ENCODE data around the gene ATXN3.
"Not testable (repeated sequence)": the region's sequence is repeated elsewhere in the genome, so short reads cannot be mapped to it uniquely, and the experiment has no call there.

Gene ATXN3

GRCh38 chr14:92058006-92058917 lies 48.1 kb downstream of the ATXN3 start:
- ChIA-PET CTCF (interaction anchor here (0.5 to 0.8 kb wide), 2 partner anchors 41 to 658 kb away, joined by 4 to 7 read pairs; no protein-coding TSS in a partner anchor), POLR2A (no interaction called here)
- Histone ChIP-seq H3K36me3 (ENCODE audit: control insufficient read depth in 2 of 2, insufficient read depth in 1 of 2, low read length in 2 of 2) (peaks cover 0 to 2% of the 10 kb centered on the region in 2 experiments), H3K27ac (ENCODE audit: extremely low read depth, low read depth, low read length) (no peak overlapping the region), H3K4me1 (ENCODE audit: control insufficient read depth, insufficient read depth, low read length) (no peaks in the 10 kb centered on the region), H3K9me3 (ENCODE audit: control insufficient read depth, insufficient read depth, low read depth, low read length) (no peaks in the 10 kb centered on the region), H3K4me3 (ENCODE audit: low read depth, low read length) (no peak overlapping the region)
- TF ChIP-seq ZNF677 (tag by site-specific recombination; IDR thresholded peaks at IDR 0.05): no peak
- no peak for TF ChIP-seq ZNF624 (tag by site-specific recombination; IDR thresholded peaks at IDR 0.05)
- TF ChIP-seq ZNF548 (tag by site-specific recombination; IDR thresholded peaks at IDR 0.05): no peak
- TF ChIP-seq ZNF121 (tag by site-specific recombination; IDR thresholded peaks at IDR 0.05): no peak
- TF ChIP-seq GLIS1 (tag by site-specific recombination; IDR thresholded peaks at IDR 0.05): no peak
- TF ChIP-seq KLF1 (tag by site-specific recombination; IDR thresholded peaks at IDR 0.05): no peak
- TF ChIP-seq ZNF292 (tag by site-specific recombination; IDR thresholded peaks at IDR 0.05; ENCODE audit: borderline replicate concordance, low read depth): no peak
- no peak for TF ChIP-seq ZNF311 (tag by site-specific recombination; IDR thresholded peaks at IDR 0.05; ENCODE audit: borderline replicate concordance)
- TF ChIP-seq ZNF202 (tag by site-specific recombination; IDR thresholded peaks at IDR 0.05; ENCODE audit: borderline replicate concordance): no peak

DNA sequence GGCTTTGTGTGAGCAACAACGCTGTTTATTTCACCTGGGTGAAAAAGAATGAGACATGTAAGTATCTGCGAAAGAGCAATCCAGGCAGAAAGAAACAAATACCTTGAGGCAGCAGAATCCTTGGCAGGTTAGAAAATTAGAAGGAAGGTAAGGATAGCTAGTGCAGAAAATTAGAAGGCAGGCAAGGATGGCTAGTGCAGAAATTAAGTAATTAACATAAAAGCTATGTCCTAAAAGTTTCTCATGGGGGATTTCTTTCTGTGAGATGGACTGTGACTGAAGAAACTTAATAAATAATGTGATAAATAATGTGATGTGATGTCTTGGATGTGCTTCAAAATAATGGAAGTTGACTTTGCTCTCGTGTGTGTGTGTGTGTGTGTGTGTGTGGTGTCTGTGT lies 56.6 kb downstream of the ATXN3 start:
- no peaks in the 10 kb centered on the region for H3K9me3 ChIP-seq (ENCODE audit: control insufficient read depth, insufficient read depth, low read depth, low read length)
- no peaks in the 10 kb centered on the region; a peak in 1 of 3 replicates for H3K36me3 ChIP-seq (ENCODE audit: control insufficient read depth in 2 of 2, insufficient read depth in 1 of 2, low read length in 2 of 2)
- H3K27ac ChIP-seq (ENCODE audit: extremely low read depth, low read depth, low read length): no peak overlapping the region
- H3K4me3 ChIP-seq (ENCODE audit: low read depth, low read length): no peak overlapping the region
- no peak for TF ChIP-seq GLIS1 (tag by site-specific recombination; IDR thresholded peaks at IDR 0.05)
- TF ChIP-seq, protein P1, sequence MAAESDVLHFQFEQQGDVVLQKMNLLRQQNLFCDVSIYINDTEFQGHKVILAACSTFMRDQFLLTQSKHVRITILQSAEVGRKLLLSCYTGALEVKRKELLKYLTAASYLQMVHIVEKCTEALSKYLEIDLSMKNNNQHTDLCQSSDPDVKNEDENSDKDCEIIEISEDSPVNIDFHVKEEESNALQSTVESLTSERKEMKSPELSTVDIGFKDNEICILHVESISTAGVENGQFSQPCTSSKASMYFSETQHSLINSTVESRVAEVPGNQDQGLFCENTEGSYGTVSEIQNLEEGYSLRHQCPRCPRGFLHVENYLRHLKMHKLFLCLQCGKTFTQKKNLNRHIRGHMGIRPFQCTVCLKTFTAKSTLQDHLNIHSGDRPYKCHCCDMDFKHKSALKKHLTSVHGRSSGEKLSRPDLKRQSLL (tag by site-specific recombination; IDR thresholded peaks at IDR 0.05): no peak
- no peak for TF ChIP-seq MZF1 (tag by site-specific recombination; IDR thresholded peaks at IDR 0.05; ENCODE audit: borderline replicate concordance)
- TF ChIP-seq TRIM28 (IDR thresholded peaks at IDR 0.05; ENCODE audit: borderline replicate concordance, low read length): no peak
- H3K4me1 ChIP-seq (ENCODE audit: control insufficient read depth, insufficient read depth, low read length): no peaks in the 10 kb centered on the region
- ChIA-PET POLR2A (no interaction called here), CTCF (no interaction called here)

GRCh38 chr14:92049221-92049620 lies 57.2 kb downstream of the ATXN3 start:
- H3K4me3 ChIP-seq (ENCODE audit: low read depth, low read length); CTCF ChIA-PET; POLR2A ChIA-PET; H3K4me1 ChIP-seq (ENCODE audit: control insufficient read depth, insufficient read depth, low read length); H3K9me3 ChIP-seq (ENCODE audit: control insufficient read depth, insufficient read depth, low read depth, low read length); H3K36me3 ChIP-seq (ENCODE audit: control insufficient read depth in 2 of 2, insufficient read depth in 1 of 2, low read length in 2 of 2); H3K27ac ChIP-seq (ENCODE audit: extremely low read depth, low read depth, low read length): not testable (repeated sequence)

DNA sequence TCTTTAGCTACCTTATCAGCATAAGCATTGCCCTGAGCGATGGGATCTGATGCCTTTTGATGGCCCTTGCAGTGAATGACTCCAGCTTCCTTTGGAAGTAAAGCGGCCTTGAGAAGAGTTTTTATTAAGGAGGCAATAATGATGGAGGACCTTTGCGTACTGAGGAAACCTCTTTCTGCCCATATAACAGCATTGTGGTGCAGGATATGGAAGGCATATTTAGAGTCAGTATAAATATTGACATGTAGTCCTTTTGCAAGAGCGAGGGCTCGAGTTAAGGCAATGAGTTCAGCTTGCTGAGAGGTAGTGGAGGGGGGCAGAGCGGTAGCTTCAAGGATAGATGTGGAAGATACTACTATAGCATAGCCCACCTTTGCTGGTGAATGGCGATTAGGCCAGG lies 60.5 kb downstream of the ATXN3 start:
- peak; percentile 98 for TF ChIP-seq ZNF600 (tag by site-specific recombination; IDR thresholded peaks at IDR 0.05)
- CTCF ChIA-PET, POLR2A ChIA-PET: not testable (repeated sequence)

GRCh38 chr14:92041766-92042165 lies 64.6 kb downstream of the ATXN3 start:
- CTCF ChIA-PET; H3K27ac ChIP-seq (ENCODE audit: extremely low read depth, low read depth, low read length); H3K9me3 ChIP-seq (ENCODE audit: control insufficient read depth, insufficient read depth, low read depth, low read length); H3K4me1 ChIP-seq (ENCODE audit: control insufficient read depth, insufficient read depth, low read length); H3K4me3 ChIP-seq (ENCODE audit: low read depth, low read length); POLR2A ChIA-PET; H3K36me3 ChIP-seq (ENCODE audit: control insufficient read depth in 2 of 2, insufficient read depth in 1 of 2, low read length in 2 of 2): not testable (repeated sequence)

More for the DNA sequence above, 60.5 kb downstream of the ATXN3 start:
- H3K27ac ChIP-seq (ENCODE audit: extremely low read depth, low read depth, low read length); H3K4me1 ChIP-seq (ENCODE audit: control insufficient read depth, insufficient read depth, low read length); H3K36me3 ChIP-seq (ENCODE audit: control insufficient read depth in 2 of 2, insufficient read depth in 1 of 2, low read length in 2 of 2); H3K9me3 ChIP-seq (ENCODE audit: control insufficient read depth, insufficient read depth, low read depth, low read length); H3K4me3 ChIP-seq (ENCODE audit: low read depth, low read length): not testable (repeated sequence)
